GM12878 (cell line): Measurements from ENCODE around the gene YIF1A. TPM values are rescaled to one million over a fixed set of nuclear protein-coding genes. Genes with fewer than 3 reads are reported as not detected.

Source experiments
- ATF7 ChIP-seq: fragments of 450-650 bp; IDR thresholded peaks from 2 replicates; pipeline ENCODE4 v1.6.1; 2016; ENCODE audit warnings: low read depth, mild to moderate bottlenecking
- BCL3 ChIP-seq: IDR thresholded peaks from 2 replicates; pipeline ENCODE4 v1.6.1; 2011; ENCODE audit warnings: borderline replicate concordance, low read depth, mild to moderate bottlenecking, moderate library complexity, low read length; ENCODE audit not compliant: insufficient read depth, poor library complexity, severe bottlenecking
- BHLHE40 ChIP-seq, 2 experiments: fragments of 450-650 bp in 1 of 2; IDR thresholded peaks; 2 replicates each; pipeline ENCODE4 v1.6.1; 2011 to 2017; ENCODE audit warnings: low read depth in 2 of 2, borderline replicate concordance in 1 of 2, improper control_type of control experiment in 1 of 2, low read length in 1 of 2, mild to moderate bottlenecking in 1 of 2
- CEBPZ ChIP-seq: fragments of 150-350 bp; IDR thresholded peaks from 2 replicates; pipeline ENCODE4 v1.6.1; 2016; ENCODE audit warnings: low read depth, low read length
- CHD4 ChIP-seq: fragments of 200-600 bp; sonication (generic); IDR thresholded peaks from 2 replicates; pipeline ENCODE4 v1.6.1; 2016; ENCODE audit warnings: mild to moderate bottlenecking
- EZH2 ChIP-seq: IDR thresholded peaks from 2 replicates; pipeline ENCODE4 v1.6.1; 2012; ENCODE audit warnings: low read depth, mild to moderate bottlenecking, control low read depth, inconsistent platforms, low read length, borderline replicate concordance; ENCODE audit not compliant: control insufficient read depth
- HDAC6 ChIP-seq: fragments of 200-600 bp; sonication (generic); IDR thresholded peaks from one replicate; pipeline ENCODE4 v1.8.0; 2017; ENCODE audit warnings: antibody characterized with exemption; ENCODE audit not compliant: unreplicated experiment
- KLF5 ChIP-seq: fragments of 450-650 bp; IDR thresholded peaks from 2 replicates; pipeline ENCODE4 v1.6.1; 2014; ENCODE audit warnings: mild to moderate bottlenecking; ENCODE audit not compliant: partially characterized antibody
- MEF2A ChIP-seq: IDR thresholded peaks from 2 replicates; pipeline ENCODE4 v1.6.1; 2011; ENCODE audit warnings: low read depth, mild to moderate bottlenecking, low read length, moderate library complexity; ENCODE audit not compliant: insufficient read depth
- MEF2B ChIP-seq: fragments of 450-650 bp; IDR thresholded peaks from 2 replicates; pipeline ENCODE4 v1.6.1; 2018; ENCODE audit warnings: mild to moderate bottlenecking, moderate library complexity; ENCODE audit not compliant: partially characterized antibody, poor library complexity, severe bottlenecking
- MTA3 ChIP-seq: IDR thresholded peaks from 2 replicates; pipeline ENCODE4 v1.6.1; 2012; ENCODE audit warnings: low read length, inconsistent platforms, borderline replicate concordance
- NFIC ChIP-seq: IDR thresholded peaks from 2 replicates; pipeline ENCODE4 v1.6.1; 2012; ENCODE audit warnings: low read depth, mild to moderate bottlenecking, inconsistent platforms, low read length, moderate library complexity
- POLR2AphosphoS2 ChIP-seq: IDR thresholded peaks from 2 replicates; pipeline ENCODE4 v1.6.1; 2011; ENCODE audit warnings: low read depth, mild to moderate bottlenecking, low read length, improper control_type of control experiment, moderate library complexity
- POU2F2 ChIP-seq: IDR thresholded peaks from 3 replicates; pipeline ENCODE4 v1.6.1; 2011; ENCODE audit warnings: low read depth, mild to moderate bottlenecking, low read length, borderline replicate concordance
- RUNX3 ChIP-seq: IDR thresholded peaks from 2 replicates; pipeline ENCODE4 v1.6.1; 2012; ENCODE audit warnings: low read length, inconsistent platforms
- SREBF1 ChIP-seq: IDR thresholded peaks from 2 replicates; pipeline ENCODE4 v1.6.1; 2012; ENCODE audit warnings: mild to moderate bottlenecking, low read length
- SREBF2 ChIP-seq: IDR thresholded peaks from 2 replicates; pipeline ENCODE4 v1.6.1; 2012; ENCODE audit warnings: mild to moderate bottlenecking, low read length
- STAT1 ChIP-seq: fragments of 450-650 bp; conservative IDR thresholded peaks from 2 replicates; pipeline ENCODE4 v1.6.1; 2014; ENCODE audit warnings: antibody characterized with exemption, mild to moderate bottlenecking
- YBX1 ChIP-seq: fragments of 450-650 bp; IDR thresholded peaks from 2 replicates; pipeline ENCODE4 v1.6.1; 2016; ENCODE audit warnings: antibody characterized with exemption
- ZBED1 ChIP-seq: IDR thresholded peaks from 2 replicates; pipeline ENCODE4 v1.6.1; 2016; ENCODE audit warnings: borderline replicate concordance
- polyA plus RNA-seq, 11 experiments: library from polyadenylated mRNA; depleted of rRNA in 4 of 11; unstranded in 6 of 11; stranded (reverse) in 5 of 11; fragments of >200 nt; fragmentation: Nextera tagmentation in 4 of 11; fragmentation: Illumina TruSeq in 1 of 11; extraction: Ambion mirVana in 4 of 11; extraction: Trizol in 1 of 11; gene quantifications; 1 replicate in 1 of 11; 2 replicates in 10 of 11; pipeline versions ENCODE4 v1.2.1 to v1.2.3, GENCODE V29; 2011 to 2016; ENCODE audit warnings: inconsistent platforms in 2 of 11, missing spikeins in 2 of 11, low read depth in 1 of 11
- total RNA-seq, 4 experiments: library from RNA; depleted of rRNA in 3 of 4; stranded (reverse); fragments of >200 nt in 3 of 4; fragmentation: Illumina TruSeq in 1 of 4; extraction: Trizol in 1 of 4; gene quantifications; 2 replicates each; pipeline versions ENCODE4 v1.2.1 to v1.2.3, GENCODE V29; 2013 to 2021
- TF ChIP-seq, protein P1 (sequence below): fragments of 150-350 bp; IDR thresholded peaks from 2 replicates; pipeline ENCODE4 v1.6.1; 2014; ENCODE audit warnings: mild to moderate bottlenecking, low read depth, low read length

The YIF1A gene
- total and polyA plus RNA-seq, 10 of the 15 experiments (the other 5 are each of a cell fraction or from before 2014, with no cell fraction given): 6.6 to 128 (median 71.7) TPM

GRCh38 chr11:66268952-66269905 lies 19.7 kb downstream of the YIF1A start (continued):
- TF ChIP-seq BCL3 (no peak), POU2F2 (no peak), ZBED1 (no peak), SREBF1 (no peak), POLR2AphosphoS2 (no peak), RUNX3 (no peak), MTA3 (no peak), ATF7 (no peak), SREBF2 (no peak), YBX1 (no peak), HDAC6 (no peak), KLF5 (no peak), MEF2A (no peak), NFIC (no peak), MEF2B (no peak), EZH2 (no peak), CHD4 (no peak), STAT1 (no peak), CEBPZ (no peak), BHLHE40 (IDR thresholded peaks at IDR 0.05; ENCODE audit: borderline replicate concordance in 1 of 2, low read depth in 2 of 2, low read length in 1 of 2) (no peak)
- TF ChIP-seq, protein P1, sequence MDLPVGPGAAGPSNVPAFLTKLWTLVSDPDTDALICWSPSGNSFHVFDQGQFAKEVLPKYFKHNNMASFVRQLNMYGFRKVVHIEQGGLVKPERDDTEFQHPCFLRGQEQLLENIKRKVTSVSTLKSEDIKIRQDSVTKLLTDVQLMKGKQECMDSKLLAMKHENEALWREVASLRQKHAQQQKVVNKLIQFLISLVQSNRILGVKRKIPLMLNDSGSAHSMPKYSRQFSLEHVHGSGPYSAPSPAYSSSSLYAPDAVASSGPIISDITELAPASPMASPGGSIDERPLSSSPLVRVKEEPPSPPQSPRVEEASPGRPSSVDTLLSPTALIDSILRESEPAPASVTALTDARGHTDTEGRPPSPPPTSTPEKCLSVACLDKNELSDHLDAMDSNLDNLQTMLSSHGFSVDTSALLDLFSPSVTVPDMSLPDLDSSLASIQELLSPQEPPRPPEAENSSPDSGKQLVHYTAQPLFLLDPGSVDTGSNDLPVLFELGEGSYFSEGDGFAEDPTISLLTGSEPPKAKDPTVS: no peak
